GM12878 (cell line): ENCODE data around the gene PLD5. TPM values are rescaled to one million over a fixed set of nuclear protein-coding genes. Genes with fewer than 3 reads are reported as not detected.

Experiments used
- ATAC-seq: fragments of 200-7000 bp; cut with Tn5 transposase; 3 replicates; pipeline ENCODE4 v1.9.1; 2020; ENCODE audit warnings: mild to moderate bottlenecking, moderate library complexity
- BruUV-seq: library from RNA; stranded (reverse); fragments of 400-500 nt; replicated peaks from 2 replicates; lab custom pipeline; 2021; lab: Mats Ljungman, UMichigan
- CTCF ChIA-PET: fragments of 300-600 bp; sonication (Branson Sonifier 250); formaldehyde crosslinking; extraction: SDS; loops from one replicate; lab custom pipeline; 2021; ENCODE audit warnings: inconsistent platforms; lab: Yijun Ruan, JAX
- POLR2A ChIA-PET: fragments of 350-600 bp; formaldehyde crosslinking; extraction: SDS; loops from one replicate; lab custom pipeline; 2021; ENCODE audit warnings: inconsistent platforms; lab: Charles Lee
- RAD21 ChIA-PET: fragments of 300-600 bp; sonication (Branson Sonifier 250); formaldehyde crosslinking; loops from one replicate; lab custom pipeline; 2023; ENCODE audit warnings: antibody characterized with exemption; ENCODE audit not compliant: unreplicated experiment; lab: Charles Lee
- SMC1A ChIA-PET: fragments of 300-600 bp; sonication (Branson Sonifier 250); formaldehyde crosslinking; loops from one replicate; lab custom pipeline; 2023; ENCODE audit not compliant: unreplicated experiment, uncharacterized antibody; lab: Charles Lee
- DNase-seq: peaks from one replicate; pipeline ENCODE4 v3.0.0-alpha.2; 2011; ENCODE audit warnings: low read depth, low spot score
- FAIRE-seq: peaks from 3 replicates; lab custom pipeline; 2011; peaks lifted over from hg19 to GRCh38; lab: Jason Lieb, UNC
- H2AFZ ChIP-seq: 2 replicates; pipeline ENCODE4 v1.6.0; 2011; ENCODE audit warnings: low read depth, low read length, control low read depth; ENCODE audit not compliant: control insufficient read depth
- H3K27ac ChIP-seq: 2 replicates; pipeline ENCODE4 v1.5.1; 2011; ENCODE audit warnings: control low read depth; ENCODE audit not compliant: control insufficient read depth, insufficient read depth
- H3K27me3 ChIP-seq, 2 experiments: replicated peaks in 1 of 2; 2 replicates each; pipeline versions ENCODE4 v1.6.0 to v1.6.1; 2011; ENCODE audit warnings: low read length in 1 of 2; ENCODE audit not compliant: control insufficient read depth in 2 of 2, insufficient read depth in 2 of 2
- H3K36me3 ChIP-seq, 2 experiments: 2 replicates each; pipeline ENCODE4 v1.5.1; 2011; ENCODE audit warnings: low read length in 1 of 2; ENCODE audit not compliant: control insufficient read depth in 2 of 2, insufficient read depth in 2 of 2
- H3K4me1 ChIP-seq: 2 replicates; pipeline ENCODE4 v1.6.1; 2011; ENCODE audit warnings: mild to moderate bottlenecking, low read length, moderate library complexity, mixed read lengths; ENCODE audit not compliant: control insufficient read depth, insufficient read depth
- H3K4me2 ChIP-seq: 2 replicates; pipeline ENCODE4 v1.6.0; 2011; ENCODE audit warnings: control low read depth; ENCODE audit not compliant: control insufficient read depth, insufficient read depth
- H3K4me3 ChIP-seq: fragments of 200-600 bp; sonication (generic); 2 replicates; pipeline ENCODE4 v1.5.1; 2016
- H3K79me2 ChIP-seq: 2 replicates; pipeline ENCODE4 v1.6.0; 2011; ENCODE audit warnings: low read length; ENCODE audit not compliant: control insufficient read depth, insufficient read depth
- H3K9ac ChIP-seq: 2 replicates; pipeline ENCODE4 v1.8.0; 2011; ENCODE audit warnings: low read length, control low read depth, mixed read lengths; ENCODE audit not compliant: control insufficient read depth, insufficient read depth
- H3K9me3 ChIP-seq: replicated peaks from 3 replicates; pipeline ENCODE4 v1.5.1; 2011; ENCODE audit warnings: mild to moderate bottlenecking, low read length; ENCODE audit not compliant: control insufficient read depth, insufficient read depth
- H4K20me1 ChIP-seq: 2 replicates; pipeline ENCODE4 v1.6.0; 2011; ENCODE audit not compliant: control insufficient read depth, insufficient read depth
- ATF3 ChIP-seq: IDR thresholded peaks from 2 replicates; pipeline ENCODE4 v1.6.1; 2011; ENCODE audit warnings: low read depth, mild to moderate bottlenecking, low read length, moderate library complexity, borderline replicate concordance; ENCODE audit errors: extremely low read depth
- EGR1 ChIP-seq, 2 experiments: IDR thresholded peaks; 1 replicate in 1 of 2; 2 replicates in 1 of 2; pipeline ENCODE4 v1.6.1; 2011 to 2012; ENCODE audit warnings: low read depth in 2 of 2, low read length in 2 of 2, borderline replicate concordance in 1 of 2, mild to moderate bottlenecking in 1 of 2, moderate library complexity in 1 of 2
- ETV6 ChIP-seq, 2 experiments: fragments of 450-650 bp in 1 of 2; IDR thresholded peaks in 1 of 2; conservative IDR thresholded peaks in 1 of 2; 2 replicates each; pipeline ENCODE4 v1.6.1; 2014; ENCODE audit warnings: antibody characterized with exemption in 1 of 2, borderline replicate concordance in 1 of 2, low read depth in 1 of 2, mild to moderate bottlenecking in 1 of 2, moderate library complexity in 1 of 2
- POLR2AphosphoS2 ChIP-seq: IDR thresholded peaks from 2 replicates; pipeline ENCODE4 v1.6.1; 2011; ENCODE audit warnings: low read depth, mild to moderate bottlenecking, low read length, improper control_type of control experiment, moderate library complexity
- RELB ChIP-seq: fragments of 450-650 bp; IDR thresholded peaks from 2 replicates; pipeline ENCODE4 v1.6.1; 2017; ENCODE audit warnings: low read depth, mild to moderate bottlenecking, moderate library complexity
- REST ChIP-seq: IDR thresholded peaks from 2 replicates; pipeline ENCODE4 v1.6.1; 2012; ENCODE audit warnings: mild to moderate bottlenecking, low read depth, low read length
- TARDBP ChIP-seq: IDR thresholded peaks from 2 replicates; pipeline ENCODE4 v1.6.1; 2016; ENCODE audit warnings: borderline replicate concordance
- whole genome bisulfite sequencing: methylation state at CpG from one replicate; pipeline ENCODE4 v1.1.6; 2016; ENCODE audit warnings: low lambda C conversion rate; ENCODE audit not compliant: insufficient replicate concordance, insufficient coverage; ENCODE audit errors: missing lambda C conversion rate; 5-methylcytosine and 5-hydroxymethylcytosine counted together
- in situ Hi-C: fragments of 300-500 bp; cut with MboI; formaldehyde crosslinking; loops from 9 replicates; pipeline ENCODE4 v1.14.3; 2018; ENCODE audit warnings: mixed read lengths
- intact Hi-C: fragments of 100-400 bp; cut with micrococcal nuclease; formaldehyde crosslinking; loops from one replicate; pipeline ENCODE4 v1.14.2; 2022; ENCODE audit not compliant: unreplicated experiment
- polyA plus RNA-seq, 11 experiments: library from polyadenylated mRNA; depleted of rRNA in 4 of 11; unstranded in 6 of 11; stranded (reverse) in 5 of 11; fragments of >200 nt; fragmentation: Nextera tagmentation in 4 of 11; fragmentation: Illumina TruSeq in 1 of 11; extraction: Ambion mirVana in 4 of 11; extraction: Trizol in 1 of 11; gene quantifications; 1 replicate in 1 of 11; 2 replicates in 10 of 11; pipeline versions ENCODE4 v1.2.1 to v1.2.3, GENCODE V29; 2011 to 2016; ENCODE audit warnings: inconsistent platforms in 2 of 11, missing spikeins in 2 of 11, low read depth in 1 of 11
- total RNA-seq, 4 experiments: library from RNA; depleted of rRNA in 3 of 4; stranded (reverse); fragments of >200 nt in 3 of 4; fragmentation: Illumina TruSeq in 1 of 4; extraction: Trizol in 1 of 4; gene quantifications; 2 replicates each; pipeline versions ENCODE4 v1.2.1 to v1.2.3, GENCODE V29; 2013 to 2021
- TF ChIP-seq, protein P1 (sequence below), 3 experiments: IDR thresholded peaks in 2 of 3; conservative IDR thresholded peaks in 1 of 3; 2 replicates each; pipeline ENCODE4 v1.5.1; 2011; ENCODE audit warnings: low read depth in 3 of 3, low read length in 3 of 3, mild to moderate bottlenecking in 3 of 3, control low read depth in 2 of 3, moderate library complexity in 2 of 3, inconsistent platforms in 1 of 3, mixed read lengths in 1 of 3; ENCODE audit not compliant: control insufficient read depth in 2 of 3, insufficient read depth in 1 of 3; ENCODE audit errors: extremely low read depth in 1 of 3

The PLD5 gene
- total and polyA plus RNA-seq, 10 of the 15 experiments (the other 5 are each of a cell fraction or from before 2014, with no cell fraction given), result not detected

DNA sequence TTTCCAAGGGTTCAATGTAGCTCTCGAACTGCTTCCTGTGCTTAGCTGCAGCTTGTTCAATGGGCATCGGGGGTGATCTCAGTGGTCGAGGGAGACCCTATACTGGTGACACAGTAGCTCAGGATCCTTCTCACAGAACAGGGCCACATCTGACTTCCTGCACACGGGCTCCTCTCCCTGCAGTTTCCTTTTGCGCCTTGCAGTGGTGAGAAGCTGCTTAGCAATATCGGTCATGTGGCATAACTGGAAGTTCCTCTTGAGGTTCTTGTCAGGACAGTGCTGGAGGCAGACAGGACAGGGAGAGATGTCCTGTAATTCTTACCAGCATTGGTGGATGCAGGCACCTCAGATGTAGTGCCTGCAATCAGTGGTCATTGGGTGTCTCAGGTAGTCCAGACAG lies 385.1 kb downstream of the PLD5 start:
- Histone ChIP-seq H3K9ac (no peak overlapping the region; the same call in 1 of the 2 replicates), H3K36me3 (no peaks in the 10 kb centered on the region), H3K79me2 (no peaks in the 10 kb centered on the region), H4K20me1 (no peaks in the 10 kb centered on the region), H3K27ac (no peak overlapping the region), H3K4me2 (peak overlapping the region; percentile 60), H3K27me3 (no peaks in the 10 kb centered on the region), H3K4me3 (no peak overlapping the region), H3K4me1 (peaks cover 6% of the 10 kb centered on the region), H3K9me3 (no peaks in the 10 kb centered on the region), H2AFZ (peak overlapping the region; percentile 81)
- ChIA-PET CTCF (interaction anchor here (0.7 kb wide), 1 partner anchor 145 kb away, joined by 3 read pairs; no protein-coding TSS in a partner anchor), POLR2A (no interaction called here), SMC1A (no interaction called here), RAD21 (no interaction called here)
- intact Hi-C loops, result no loop called here
- DNase-seq, result peak; percentile 13
- TF ChIP-seq, protein P1, sequence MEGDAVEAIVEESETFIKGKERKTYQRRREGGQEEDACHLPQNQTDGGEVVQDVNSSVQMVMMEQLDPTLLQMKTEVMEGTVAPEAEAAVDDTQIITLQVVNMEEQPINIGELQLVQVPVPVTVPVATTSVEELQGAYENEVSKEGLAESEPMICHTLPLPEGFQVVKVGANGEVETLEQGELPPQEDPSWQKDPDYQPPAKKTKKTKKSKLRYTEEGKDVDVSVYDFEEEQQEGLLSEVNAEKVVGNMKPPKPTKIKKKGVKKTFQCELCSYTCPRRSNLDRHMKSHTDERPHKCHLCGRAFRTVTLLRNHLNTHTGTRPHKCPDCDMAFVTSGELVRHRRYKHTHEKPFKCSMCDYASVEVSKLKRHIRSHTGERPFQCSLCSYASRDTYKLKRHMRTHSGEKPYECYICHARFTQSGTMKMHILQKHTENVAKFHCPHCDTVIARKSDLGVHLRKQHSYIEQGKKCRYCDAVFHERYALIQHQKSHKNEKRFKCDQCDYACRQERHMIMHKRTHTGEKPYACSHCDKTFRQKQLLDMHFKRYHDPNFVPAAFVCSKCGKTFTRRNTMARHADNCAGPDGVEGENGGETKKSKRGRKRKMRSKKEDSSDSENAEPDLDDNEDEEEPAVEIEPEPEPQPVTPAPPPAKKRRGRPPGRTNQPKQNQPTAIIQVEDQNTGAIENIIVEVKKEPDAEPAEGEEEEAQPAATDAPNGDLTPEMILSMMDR (IDR thresholded peaks at IDR 0.05 in 2 of 3, conservative IDR thresholded peaks at IDR 0.05 in 1 of 3; ENCODE audit: control insufficient read depth in 2 of 3, extremely low read depth in 1 of 3, insufficient read depth in 1 of 3, low read depth in 3 of 3, low read length in 3 of 3), result peak in 1 of 3 experiments; percentile 17; a peak in 2 of 6 replicates
- no peak for TF ChIP-seq POLR2AphosphoS2
- FAIRE-seq, result no peak
- ATAC-seq, result peak; percentile 69
- no TSS peak for BruUV-seq
- WGBS, result 19% methylated on average over 6 of the region's 6 CpGs
- in situ Hi-C loops, result no loop called here

DNA sequence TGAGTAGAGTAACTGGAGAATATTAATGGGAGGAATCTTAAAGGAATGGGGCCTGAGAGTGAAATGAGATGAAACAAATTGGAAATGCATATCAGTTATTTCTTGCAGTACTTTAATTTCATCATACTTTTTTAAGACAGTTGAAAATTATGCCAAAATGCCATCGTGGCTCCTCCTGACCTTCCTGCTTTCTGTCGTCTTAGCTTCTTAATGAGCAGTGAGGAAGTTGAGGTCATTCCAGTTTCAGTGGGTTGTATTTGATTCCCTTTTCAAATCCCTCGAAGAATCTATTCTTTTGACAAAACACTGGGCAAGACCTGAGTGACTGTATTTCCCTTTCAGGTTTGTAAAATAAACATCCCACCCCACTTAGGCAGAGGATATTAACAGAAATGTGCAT lies 390.7 kb downstream of the PLD5 start:
- 3% methylated on average over 3 of the region's 3 CpGs for WGBS
- intact Hi-C loops, result no loop called here
- H2AFZ ChIP-seq, result no peak overlapping the region
- no TSS peak for BruUV-seq
- H3K36me3 ChIP-seq, result no peaks in the 10 kb centered on the region
- H3K27ac ChIP-seq, result no peak overlapping the region
- FAIRE-seq, result no peak
- in situ Hi-C loops, result no loop called here
- DNase-seq, result no peak
- no peaks in the 10 kb centered on the region for H3K9me3 ChIP-seq
- no peak overlapping the region for H3K9ac ChIP-seq
- ATAC-seq, result no peak
- SMC1A ChIA-PET, result no interaction called here
- POLR2A ChIA-PET, result no interaction called here
- H3K4me3 ChIP-seq, result no peak overlapping the region
- CTCF ChIA-PET, result no interaction called here
- no peaks in the 10 kb centered on the region; the same call in 1 of the 2 replicates for H3K4me1 ChIP-seq
- H3K27me3 ChIP-seq, result no peaks in the 10 kb centered on the region
- RAD21 ChIA-PET, result no interaction called here
- no peaks in the 10 kb centered on the region for H3K79me2 ChIP-seq
- H4K20me1 ChIP-seq, result no peaks in the 10 kb centered on the region
- H3K4me2 ChIP-seq, result no peak overlapping the region
- no peak for TF ChIP-seq RELB
- no peak for TF ChIP-seq REST
- no peak for TF ChIP-seq ETV6 (conservative IDR thresholded peaks at IDR 0.05 in 1 of 2, IDR thresholded peaks at IDR 0.05 in 1 of 2; ENCODE audit: borderline replicate concordance in 1 of 2, low read depth in 1 of 2)
- no peak for TF ChIP-seq TARDBP
- no peak for TF ChIP-seq EGR1 (IDR thresholded peaks at IDR 0.05; ENCODE audit: borderline replicate concordance in 1 of 2, low read depth in 2 of 2, low read length in 2 of 2)
- TF ChIP-seq ATF3, result no peak
